Suprapubic skin (tissue), 4 donors: ENCODE measurements around the gene WWOX.

Experiments
- POLR2A ChIP-seq, 2 donors: fragments of 450-650 bp; IDR thresholded peaks; one replicate each; pipeline ENCODE4 v1.6.1; 2017; ENCODE audit warnings: antibody characterized with exemption in 2 of 2, mild to moderate bottlenecking in 2 of 2, moderate library complexity in 2 of 2
- POLR2AphosphoS5 ChIP-seq, 3 donors: sonication (generic); formaldehyde crosslinking; IDR thresholded peaks; one replicate each; pipeline ENCODE4 v1.6.1; 2017; ENCODE audit warnings: antibody characterized with exemption in 3 of 3
- TF ChIP-seq, protein P1 (sequence below), 2 donors: fragments of 200-600 bp in 1 of 2; fragments of 450-650 bp in 1 of 2; sonication (generic) in 1 of 2; IDR thresholded peaks; one replicate each; pipeline ENCODE4 v1.5.1; 2016 to 2019; ENCODE audit warnings: antibody characterized with exemption in 2 of 2, mild to moderate bottlenecking in 1 of 2, moderate library complexity in 1 of 2

DNA sequence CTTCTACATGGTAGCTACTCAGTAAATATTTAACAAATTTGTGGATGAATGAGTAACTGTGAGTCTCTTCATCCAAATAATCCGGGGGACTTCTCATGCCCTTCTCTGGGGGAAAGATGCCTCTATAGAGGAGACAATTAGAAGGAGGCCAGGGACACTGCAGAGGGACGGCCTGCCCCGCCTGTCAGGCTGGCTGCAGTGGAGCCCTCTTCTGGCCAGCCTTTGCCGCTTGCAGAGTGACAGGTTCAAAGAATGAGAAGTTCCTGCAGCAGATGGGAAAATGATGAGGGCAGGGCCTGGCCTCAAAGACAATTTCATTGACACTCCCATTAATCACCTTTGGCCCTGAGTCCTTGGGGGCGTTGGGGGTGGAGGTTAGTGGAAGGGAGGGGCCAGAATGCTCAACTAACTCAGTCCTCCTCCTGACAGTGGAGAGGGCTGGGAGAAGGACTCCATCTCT lies 1162.1 kb downstream of the WWOX start:
- TF ChIP-seq POLR2A (IDR thresholded peaks at IDR 0.05) (no peak), POLR2AphosphoS5 (IDR thresholded peaks at IDR 0.05) (no peak)
- TF ChIP-seq, protein P1, sequence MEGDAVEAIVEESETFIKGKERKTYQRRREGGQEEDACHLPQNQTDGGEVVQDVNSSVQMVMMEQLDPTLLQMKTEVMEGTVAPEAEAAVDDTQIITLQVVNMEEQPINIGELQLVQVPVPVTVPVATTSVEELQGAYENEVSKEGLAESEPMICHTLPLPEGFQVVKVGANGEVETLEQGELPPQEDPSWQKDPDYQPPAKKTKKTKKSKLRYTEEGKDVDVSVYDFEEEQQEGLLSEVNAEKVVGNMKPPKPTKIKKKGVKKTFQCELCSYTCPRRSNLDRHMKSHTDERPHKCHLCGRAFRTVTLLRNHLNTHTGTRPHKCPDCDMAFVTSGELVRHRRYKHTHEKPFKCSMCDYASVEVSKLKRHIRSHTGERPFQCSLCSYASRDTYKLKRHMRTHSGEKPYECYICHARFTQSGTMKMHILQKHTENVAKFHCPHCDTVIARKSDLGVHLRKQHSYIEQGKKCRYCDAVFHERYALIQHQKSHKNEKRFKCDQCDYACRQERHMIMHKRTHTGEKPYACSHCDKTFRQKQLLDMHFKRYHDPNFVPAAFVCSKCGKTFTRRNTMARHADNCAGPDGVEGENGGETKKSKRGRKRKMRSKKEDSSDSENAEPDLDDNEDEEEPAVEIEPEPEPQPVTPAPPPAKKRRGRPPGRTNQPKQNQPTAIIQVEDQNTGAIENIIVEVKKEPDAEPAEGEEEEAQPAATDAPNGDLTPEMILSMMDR (IDR thresholded peaks at IDR 0.05): peak in 1 of 2 donors; percentile 39
